HG03103 (cell line): ENCODE measurements around the gene SCAI.
"Not testable (repeated sequence)": the region's sequence is repeated elsewhere in the genome, so short reads cannot be mapped to it uniquely, and the experiment has no call there.

Source experiments
- ATAC-seq: cut with Tn5 transposase; IDR thresholded peaks from one replicate; pipeline ENCODE4 v1.9.1; 2021; ENCODE audit warnings: low read depth; ENCODE audit not compliant: unreplicated experiment

Gene SCAI

GRCh38 chr9:125143377-125144090, at the start of gene SCAI:
Gene SCAI (minus strand): TSS chr9:125143528. CDS start chr9:125143437, 91 bp downstream.
- peak; percentile 96 for ATAC-seq

GRCh38 chr9:125190361-125190801, 47.1 kb upstream of the SCAI start:
- ATAC-seq = no peak

- peak; percentile 95 for ATAC-seq
Measured at GRCh38 chr9:125189361-125190289, 46.3 kb upstream of the SCAI start, which contains the start of gene PPP6C. Gene PPP6C (minus strand): TSS chr9:125189803. CDS start chr9:125189718, 85 bp downstream.

GRCh38 chr9:125189011-125189360, 45.7 kb upstream of the SCAI start:
- peak; percentile 4 for ATAC-seq

- ATAC-seq = no peak
Measured at GRCh38 chr9:125183561-125183960, 40.2 kb upstream of the SCAI start.

GRCh38 chr9:125183054-125183453, 39.7 kb upstream of the SCAI start:
- ATAC-seq = no peak

- not testable (repeated sequence) for ATAC-seq
Measured at GRCh38 chr9:125181756-125182155, 38.4 kb upstream of the SCAI start.

- no peak for ATAC-seq
Measured at GRCh38 chr9:125180876-125181275, 37.5 kb upstream of the SCAI start.

GRCh38 chr9:125179776-125180175, 36.4 kb upstream of the SCAI start:
- not testable (repeated sequence) for ATAC-seq

GRCh38 chr9:125177888-125178287, 34.6 kb upstream of the SCAI start:
- no peak for ATAC-seq

GRCh38 chr9:125176636-125177035, 33.3 kb upstream of the SCAI start:
- ATAC-seq = no peak

GRCh38 chr9:125172031-125172755, 28.9 kb upstream of the SCAI start:
- no peak for ATAC-seq

GRCh38 chr9:125169895-125170294, 26.6 kb upstream of the SCAI start:
- no peak for ATAC-seq

GRCh38 chr9:125166762-125167161, 23.4 kb upstream of the SCAI start:
- ATAC-seq = no peak

GRCh38 chr9:125162891-125163290, 19.6 kb upstream of the SCAI start:
- ATAC-seq = not testable (repeated sequence)

GRCh38 chr9:125161284-125161918, 18.1 kb upstream of the SCAI start:
- no peak for ATAC-seq

- ATAC-seq = no peak
Measured at GRCh38 chr9:125160750-125161149, 17.4 kb upstream of the SCAI start.

- ATAC-seq = no peak
Measured at GRCh38 chr9:125156551-125156950, 13.2 kb upstream of the SCAI start.

GRCh38 chr9:125153712-125154367, 10.5 kb upstream of the SCAI start:
- ATAC-seq = no peak

- no peak for ATAC-seq
Measured at GRCh38 chr9:125151730-125152129, 8.4 kb upstream of the SCAI start.
